HUES6 (cell line): ENCODE results near the gene KLHDC3.
"Not testable (repeated sequence)": the region's sequence is repeated elsewhere in the genome, so short reads cannot be mapped to it uniquely, and the experiment has no call there.

Experiments used
- H3K27ac ChIP-seq: 2 replicates; pipeline ENCODE4 v1.7.0; 2013; ENCODE audit warnings: low read depth, mild to moderate bottlenecking, low read length, inconsistent platforms
- H3K27me3 ChIP-seq: 2 replicates; pipeline ENCODE4 v1.6.1; 2013; ENCODE audit warnings: low read length; ENCODE audit not compliant: control insufficient read depth, insufficient read depth
- H3K36me3 ChIP-seq: 2 replicates; pipeline ENCODE4 v1.6.1; 2013; ENCODE audit warnings: low read length; ENCODE audit not compliant: control insufficient read depth, insufficient read depth
- H3K4me1 ChIP-seq: 2 replicates; pipeline ENCODE4 v1.6.1; 2013; ENCODE audit warnings: low read length; ENCODE audit not compliant: control insufficient read depth, insufficient read depth
- H3K4me3 ChIP-seq: 2 replicates; pipeline ENCODE4 v1.5.1; 2013; ENCODE audit warnings: low read depth, low read length
- H3K9ac ChIP-seq: one replicate; pipeline ENCODE4 v1.6.1; 2013; ENCODE audit warnings: mild to moderate bottlenecking, low read length
- H3K9me3 ChIP-seq: 2 replicates; pipeline ENCODE4 v1.6.1; 2013; ENCODE audit warnings: low read depth, low read length; ENCODE audit not compliant: control insufficient read depth, insufficient read depth

The KLHDC3 gene

GRCh38 chr6:42989923-42990322 is 24.1 kb upstream of the KLHDC3 start:
- Histone ChIP-seq H3K27me3 (no peaks in the 10 kb centered on the region), H3K4me1 (peaks cover 3% of the 10 kb centered on the region; the same call in 1 of the 2 replicates), H3K4me3 (no peak overlapping the region), H3K27ac (no peak overlapping the region), H3K9me3 (no peaks in the 10 kb centered on the region), H3K9ac (no peak overlapping the region), H3K36me3 (peaks cover 28% of the 10 kb centered on the region)

GRCh38 chr6:42993445-42993844 is 20.6 kb upstream of the KLHDC3 start:
- H3K9me3 ChIP-seq = no peaks in the 10 kb centered on the region
- no peaks in the 10 kb centered on the region for H3K4me1 ChIP-seq
- peaks cover 28% of the 10 kb centered on the region for H3K36me3 ChIP-seq
- no peak overlapping the region for H3K4me3 ChIP-seq
- no peak overlapping the region for H3K27ac ChIP-seq
- H3K9ac ChIP-seq = no peak overlapping the region
- no peaks in the 10 kb centered on the region for H3K27me3 ChIP-seq

- Histone ChIP-seq H3K27me3 (no peaks in the 10 kb centered on the region), H3K36me3 (peaks cover 4% of the 10 kb centered on the region; the same call in 1 of the 2 replicates), H3K4me1 (no peaks in the 10 kb centered on the region), H3K4me3 (no peak overlapping the region), H3K27ac (no peak overlapping the region), H3K9me3 (no peaks in the 10 kb centered on the region), H3K9ac (no peak overlapping the region)
These were observed 17.5 kb upstream of the KLHDC3 start for GRCh38 chr6:42996513-42996912.

- not testable (repeated sequence) for H3K9ac ChIP-seq, H3K4me1 ChIP-seq, H3K36me3 ChIP-seq, H3K4me3 ChIP-seq, H3K27me3 ChIP-seq, H3K9me3 ChIP-seq, H3K27ac ChIP-seq
These were observed 15.8 kb upstream of the KLHDC3 start for GRCh38 chr6:42998205-42998604.

GRCh38 chr6:43001843-43002242 is 12.2 kb upstream of the KLHDC3 start:
- Histone ChIP-seq H3K36me3 (peaks cover 8% of the 10 kb centered on the region), H3K4me1 (no peaks in the 10 kb centered on the region), H3K27me3 (no peaks in the 10 kb centered on the region), H3K27ac (no peak overlapping the region), H3K4me3 (no peak overlapping the region), H3K9ac (no peak overlapping the region), H3K9me3 (no peaks in the 10 kb centered on the region)

- no peaks in the 10 kb centered on the region for H3K4me1 ChIP-seq
- no peak overlapping the region for H3K9ac ChIP-seq
- no peaks in the 10 kb centered on the region for H3K9me3 ChIP-seq
- no peak overlapping the region for H3K27ac ChIP-seq
- no peak overlapping the region for H3K4me3 ChIP-seq
- H3K27me3 ChIP-seq = no peaks in the 10 kb centered on the region
- H3K36me3 ChIP-seq = peaks cover 48% of the 10 kb centered on the region
These were observed 8.2 kb upstream of the KLHDC3 start for GRCh38 chr6:43005844-43006243.

- no peak overlapping the region for H3K9ac ChIP-seq
- no peak overlapping the region for H3K4me3 ChIP-seq
- no peak overlapping the region for H3K27ac ChIP-seq
- H3K36me3 ChIP-seq = peaks cover 53% of the 10 kb centered on the region
- H3K9me3 ChIP-seq = no peaks in the 10 kb centered on the region
- no peaks in the 10 kb centered on the region for H3K4me1 ChIP-seq
- H3K27me3 ChIP-seq = no peaks in the 10 kb centered on the region
These were observed 7.8 kb upstream of the KLHDC3 start for GRCh38 chr6:43006251-43006650.

GRCh38 chr6:43007126-43007525 is 6.9 kb upstream of the KLHDC3 start:
- no peaks in the 10 kb centered on the region for H3K4me1 ChIP-seq
- peaks cover 61% of the 10 kb centered on the region for H3K36me3 ChIP-seq
- no peaks in the 10 kb centered on the region for H3K27me3 ChIP-seq
- H3K4me3 ChIP-seq = no peak overlapping the region
- H3K9me3 ChIP-seq = no peaks in the 10 kb centered on the region
- no peak overlapping the region for H3K27ac ChIP-seq
- no peak overlapping the region for H3K9ac ChIP-seq

- H3K4me1 ChIP-seq = peaks cover 8% of the 10 kb centered on the region
- no peak overlapping the region for H3K27ac ChIP-seq
- no peaks in the 10 kb centered on the region for H3K27me3 ChIP-seq
- peaks cover 67% of the 10 kb centered on the region for H3K36me3 ChIP-seq
- no peak overlapping the region for H3K4me3 ChIP-seq
- no peaks in the 10 kb centered on the region for H3K9me3 ChIP-seq
- H3K9ac ChIP-seq = no peak overlapping the region
These were observed 4.9 kb upstream of the KLHDC3 start for GRCh38 chr6:43009124-43009523.

- no peak overlapping the region for H3K9ac ChIP-seq
- no peaks in the 10 kb centered on the region for H3K9me3 ChIP-seq
- H3K36me3 ChIP-seq = peaks cover 63% of the 10 kb centered on the region
- no peaks in the 10 kb centered on the region for H3K27me3 ChIP-seq
- H3K4me1 ChIP-seq = peaks cover 8% of the 10 kb centered on the region
- no peak overlapping the region for H3K27ac ChIP-seq
- H3K4me3 ChIP-seq = no peak overlapping the region
These were observed 2.8 kb upstream of the KLHDC3 start for GRCh38 chr6:43011207-43011606.

GRCh38 chr6:43012364-43012763 is 1.7 kb upstream of the KLHDC3 start:
- Histone ChIP-seq H3K27me3 (no peaks in the 10 kb centered on the region), H3K9ac (peak overlapping the region; percentile 12), H3K27ac (no peak overlapping the region), H3K4me1 (peaks cover 8% of the 10 kb centered on the region), H3K9me3 (no peaks in the 10 kb centered on the region), H3K36me3 (peaks cover 58% of the 10 kb centered on the region), H3K4me3 (peak overlapping the region; percentile 62)
